Vagina (tissue), 2 donors: Measurements from ENCODE around the gene CCDC69. TPM values are rescaled to one million over a fixed set of nuclear protein-coding genes. Genes with fewer than 3 reads are reported as not detected.
"Not testable (repeated sequence)": the region's sequence is repeated elsewhere in the genome, so short reads cannot be mapped to it uniquely, and the experiment has no call there.

Experiments used
- DNase-seq, 2 donors: peaks; one replicate each; pipeline ENCODE4 v3.0.0-alpha.2; 2017; ENCODE audit errors: extremely low spot score in 2 of 2
- H3K27ac ChIP-seq: fragments of 200-600 bp; sonication (generic); one replicate; pipeline ENCODE4 v1.5.1; 2019
- H3K27me3 ChIP-seq: fragments of 200-600 bp; sonication (generic); one replicate; pipeline ENCODE4 v1.5.1; 2019
- H3K36me3 ChIP-seq, 2 donors: fragments of 200-600 bp; sonication (generic); one replicate each; pipeline ENCODE4 v1.5.1; 2017 to 2019
- H3K4me1 ChIP-seq: fragments of 200-600 bp; sonication (generic); one replicate; pipeline ENCODE4 v1.5.1; 2019
- H3K4me3 ChIP-seq, 2 donors: fragments of 200-600 bp; sonication (generic); 1 replicate in 1 of 2; 2 replicates in 1 of 2; pipeline ENCODE4 v1.5.1; 2016 to 2019
- H3K9me3 ChIP-seq: fragments of 200-600 bp; sonication (generic); one replicate; pipeline ENCODE4 v1.5.1; 2019
- POLR2A ChIP-seq, 2 donors: fragments of 450-650 bp; IDR thresholded peaks; one replicate each; pipeline ENCODE4 v1.6.1; 2017; ENCODE audit warnings: antibody characterized with exemption in 2 of 2, mild to moderate bottlenecking in 2 of 2, moderate library complexity in 2 of 2
- POLR2AphosphoS5 ChIP-seq, 2 donors: sonication (generic); formaldehyde crosslinking; IDR thresholded peaks; one replicate each; pipeline ENCODE4 v1.9.0; 2017; ENCODE audit warnings: antibody characterized with exemption in 2 of 2, mild to moderate bottlenecking in 2 of 2, low read depth in 1 of 2; ENCODE audit not compliant: insufficient read depth in 1 of 2
- intact Hi-C: fragments of 100-400 bp; cut with DNase I; formaldehyde crosslinking; loops from one replicate; pipeline ENCODE4 v1.15.1; 2023
- total RNA-seq: library from RNA; depleted of rRNA; stranded (reverse); fragments of >200 nt; gene quantifications from one replicate; pipeline ENCODE4 v1.2.3, GENCODE V29; 2016
- TF ChIP-seq, protein P1 (sequence below), 3 experiments: fragments of 450-650 bp in 2 of 3; fragments of 200-600 bp in 1 of 3; sonication (generic) in 1 of 3; IDR thresholded peaks; one replicate each; pipeline ENCODE4 v1.5.1; 2017 to 2019; ENCODE audit warnings: antibody characterized with exemption in 3 of 3, mild to moderate bottlenecking in 2 of 3, moderate library complexity in 2 of 3

The CCDC69 gene
- total RNA-seq, 1 donor from 2014 or later, result 84.5 TPM

DNA sequence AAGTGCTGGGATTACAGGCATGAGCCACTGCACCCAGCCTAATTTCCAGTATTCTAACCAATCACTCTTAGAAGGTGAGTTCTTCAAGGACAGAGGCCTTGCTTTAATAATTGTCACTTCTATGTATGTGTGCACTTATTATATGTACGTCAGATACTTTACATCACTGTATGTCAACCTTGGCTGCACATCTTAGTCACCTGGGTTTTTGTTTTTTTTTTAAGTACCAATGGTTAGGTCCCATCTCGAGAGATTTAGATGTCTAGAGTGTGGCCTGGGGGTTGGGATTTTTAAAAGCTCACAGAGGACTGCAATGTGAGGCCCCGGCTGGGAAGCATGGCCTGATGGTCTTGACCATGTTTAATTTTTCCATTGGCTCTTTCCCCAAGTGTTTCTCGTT lies 19.2 kb upstream of the CCDC69 start:
- H3K27ac ChIP-seq, result no peak overlapping the region
- no peak overlapping the region for H3K4me3 ChIP-seq
- no peaks in the 10 kb centered on the region for H3K9me3 ChIP-seq
- H3K27me3 ChIP-seq, result no peaks in the 10 kb centered on the region
- DNase-seq, result no peak
- H3K4me1 ChIP-seq, result no peaks in the 10 kb centered on the region
- H3K36me3 ChIP-seq, result no peaks in the 10 kb centered on the region
- intact Hi-C loops, result no loop called here
- TF ChIP-seq POLR2AphosphoS5 (IDR thresholded peaks at IDR 0.05; ENCODE audit: insufficient read depth in 1 of 2, low read depth in 1 of 2), result no peak
- TF ChIP-seq, protein P1, sequence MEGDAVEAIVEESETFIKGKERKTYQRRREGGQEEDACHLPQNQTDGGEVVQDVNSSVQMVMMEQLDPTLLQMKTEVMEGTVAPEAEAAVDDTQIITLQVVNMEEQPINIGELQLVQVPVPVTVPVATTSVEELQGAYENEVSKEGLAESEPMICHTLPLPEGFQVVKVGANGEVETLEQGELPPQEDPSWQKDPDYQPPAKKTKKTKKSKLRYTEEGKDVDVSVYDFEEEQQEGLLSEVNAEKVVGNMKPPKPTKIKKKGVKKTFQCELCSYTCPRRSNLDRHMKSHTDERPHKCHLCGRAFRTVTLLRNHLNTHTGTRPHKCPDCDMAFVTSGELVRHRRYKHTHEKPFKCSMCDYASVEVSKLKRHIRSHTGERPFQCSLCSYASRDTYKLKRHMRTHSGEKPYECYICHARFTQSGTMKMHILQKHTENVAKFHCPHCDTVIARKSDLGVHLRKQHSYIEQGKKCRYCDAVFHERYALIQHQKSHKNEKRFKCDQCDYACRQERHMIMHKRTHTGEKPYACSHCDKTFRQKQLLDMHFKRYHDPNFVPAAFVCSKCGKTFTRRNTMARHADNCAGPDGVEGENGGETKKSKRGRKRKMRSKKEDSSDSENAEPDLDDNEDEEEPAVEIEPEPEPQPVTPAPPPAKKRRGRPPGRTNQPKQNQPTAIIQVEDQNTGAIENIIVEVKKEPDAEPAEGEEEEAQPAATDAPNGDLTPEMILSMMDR (IDR thresholded peaks at IDR 0.05), result no peak
- no peak for TF ChIP-seq POLR2A (IDR thresholded peaks at IDR 0.05)

DNA sequence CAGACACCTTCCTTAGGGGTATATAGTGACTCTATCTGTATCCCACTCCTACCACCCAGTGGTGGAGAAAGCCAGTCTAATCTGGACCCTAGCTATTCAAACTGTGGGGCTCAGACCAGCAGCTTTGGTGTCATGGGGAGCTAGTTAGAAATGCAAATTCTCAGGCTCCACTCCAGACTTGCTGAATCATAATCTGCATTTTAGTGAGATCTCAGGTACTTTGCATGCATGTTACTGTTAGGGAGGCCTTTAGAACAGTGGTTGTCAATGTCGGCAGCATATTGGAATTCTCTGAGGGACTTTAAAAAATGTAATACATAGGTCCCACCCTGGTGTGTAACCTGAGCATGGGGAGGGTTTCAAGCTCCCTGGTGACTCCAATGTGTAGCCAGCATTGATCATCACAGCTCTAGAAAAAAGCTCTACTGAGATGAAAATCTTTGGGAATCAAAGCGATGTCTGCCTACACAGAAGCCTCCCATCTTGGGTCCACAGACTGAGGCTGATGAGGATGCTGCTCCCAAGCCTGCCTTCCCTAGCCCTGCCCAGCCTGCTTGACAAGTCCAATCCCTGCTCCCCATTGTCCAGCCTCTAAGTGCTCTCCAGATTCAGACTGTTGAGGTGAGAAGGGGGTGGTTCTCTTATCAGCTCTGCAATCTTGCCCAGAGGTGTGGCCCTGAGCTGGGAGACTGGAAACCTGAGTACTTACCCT lies 17.2 kb upstream of the CCDC69 start:
- H3K36me3 ChIP-seq, result no peaks in the 10 kb centered on the region
- H3K27ac ChIP-seq, result no peak overlapping the region
- no peak for DNase-seq
- H3K4me1 ChIP-seq, result no peaks in the 10 kb centered on the region
- TF ChIP-seq, protein P1 (IDR thresholded peaks at IDR 0.05), result no peak
- TF ChIP-seq POLR2AphosphoS5 (IDR thresholded peaks at IDR 0.05; ENCODE audit: insufficient read depth in 1 of 2, low read depth in 1 of 2), result no peak
- TF ChIP-seq POLR2A (IDR thresholded peaks at IDR 0.05), result no peak
- intact Hi-C loops, result no loop called here
- no peaks in the 10 kb centered on the region for H3K9me3 ChIP-seq
- no peak overlapping the region for H3K4me3 ChIP-seq
- H3K27me3 ChIP-seq, result no peaks in the 10 kb centered on the region

DNA sequence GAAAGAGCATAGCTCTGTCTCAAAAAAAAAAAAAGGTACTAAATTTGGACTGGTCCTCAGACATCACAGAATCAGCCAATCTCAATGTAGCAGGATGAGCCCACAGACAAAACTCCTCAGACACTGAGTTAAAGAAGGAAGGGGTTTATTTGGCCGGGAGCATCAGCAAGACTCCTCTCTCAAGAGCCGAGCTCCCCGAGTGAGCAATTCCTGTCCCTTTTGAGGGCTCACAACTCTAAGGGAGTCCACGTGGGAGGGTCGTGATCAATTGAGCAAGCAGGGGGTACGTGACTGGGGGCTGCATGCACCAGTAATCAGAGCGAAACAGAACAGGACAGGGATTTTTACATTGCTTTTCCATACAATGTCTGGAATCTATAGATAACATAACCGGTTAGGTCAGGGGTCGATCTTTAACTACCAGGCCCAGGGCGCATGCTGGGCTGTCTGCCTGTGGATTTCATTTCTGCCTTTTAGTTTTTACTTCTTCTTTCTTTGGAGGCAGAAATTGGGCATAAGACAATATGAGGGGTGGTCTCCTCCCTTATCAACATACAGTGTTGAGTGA lies 16.5 kb upstream of the CCDC69 start:
- H3K27ac ChIP-seq, H3K9me3 ChIP-seq, DNase-seq, H3K4me3 ChIP-seq, H3K4me1 ChIP-seq, H3K36me3 ChIP-seq, H3K27me3 ChIP-seq, intact Hi-C loops: not testable (repeated sequence)

DNA sequence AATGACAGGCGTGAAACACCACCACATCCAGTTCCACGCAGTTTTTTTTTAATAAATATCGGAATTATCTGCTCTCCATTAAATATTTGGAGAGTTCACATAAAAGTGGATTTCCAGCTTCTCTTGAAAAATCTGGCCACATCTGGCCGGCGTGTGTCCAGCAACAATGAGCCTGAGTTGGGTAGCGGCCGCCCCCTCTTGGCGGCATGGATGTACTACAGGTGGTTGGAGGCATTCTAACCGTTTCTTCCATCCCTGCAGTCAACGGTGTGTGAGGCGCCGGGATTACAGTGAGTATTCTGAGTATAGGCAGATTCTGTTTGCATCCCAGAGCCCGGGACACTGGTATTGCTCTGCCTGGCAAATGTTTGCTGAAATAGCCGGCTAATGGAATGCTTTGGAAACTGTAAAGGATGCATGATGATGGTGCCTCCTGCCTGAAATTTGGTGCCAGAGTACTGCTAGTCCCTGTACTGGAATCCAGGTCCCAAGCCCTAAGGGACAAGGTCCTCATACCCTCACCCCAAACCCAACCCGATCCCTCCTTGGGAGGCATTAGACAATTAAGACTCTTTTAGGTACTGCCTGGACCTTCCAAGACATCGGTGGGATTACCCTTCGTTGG lies 15.5 kb upstream of the CCDC69 start:
- peak overlapping the region in 1 of 2 donors; percentile 34 for H3K4me3 ChIP-seq
- DNase-seq, result no peak
- intact Hi-C loops, result no loop called here

DNA sequence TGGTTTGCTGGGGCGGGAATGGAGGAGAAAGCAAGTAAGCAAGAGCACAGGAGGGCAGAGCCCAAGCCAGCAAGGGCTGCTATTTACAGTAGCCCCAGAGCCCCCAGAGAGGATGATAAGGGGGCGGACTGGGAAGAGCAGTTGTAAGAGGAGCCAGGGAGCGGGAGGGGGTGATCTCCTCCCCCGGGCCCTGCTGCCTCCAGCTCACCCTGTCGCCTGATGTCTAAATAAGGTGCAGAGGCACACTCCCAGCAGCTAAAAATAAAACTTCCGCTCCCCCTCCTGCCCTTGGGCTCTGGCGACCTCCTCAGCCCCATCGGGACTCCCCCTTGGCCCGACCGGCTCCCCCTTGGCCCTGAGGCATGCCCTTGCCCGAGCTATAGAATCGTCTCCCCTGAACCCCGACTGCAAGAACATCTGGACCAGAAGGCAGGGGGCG lies 14.4 kb upstream of the CCDC69 start:
- no peak for DNase-seq
- intact Hi-C loops, result no loop called here
- Histone ChIP-seq H3K4me1 (peaks cover 12% of the 10 kb centered on the region), H3K27ac (peak overlapping the region; percentile 4), H3K36me3 (no peaks in the 10 kb centered on the region), H3K4me3 (peak overlapping the region in 1 of 2 donors; percentile 34), H3K27me3 (no peaks in the 10 kb centered on the region), H3K9me3 (no peaks in the 10 kb centered on the region)
- TF ChIP-seq, protein P1 (IDR thresholded peaks at IDR 0.05), result no peak
- TF ChIP-seq POLR2A (IDR thresholded peaks at IDR 0.05) (no peak), POLR2AphosphoS5 (IDR thresholded peaks at IDR 0.05; ENCODE audit: insufficient read depth in 1 of 2, low read depth in 1 of 2) (peak in 1 of 2 donors; percentile 34)

More for the DNA sequence above, 15.5 kb upstream of the CCDC69 start:
- Histone ChIP-seq H3K27ac (no peak overlapping the region), H3K27me3 (no peaks in the 10 kb centered on the region), H3K9me3 (no peaks in the 10 kb centered on the region), H3K4me1 (peaks cover 8% of the 10 kb centered on the region), H3K36me3 (no peaks in the 10 kb centered on the region)
- TF ChIP-seq, protein P1 (IDR thresholded peaks at IDR 0.05), result peak in 2 of 3 experiments; percentile 21 to 81
- no peak for TF ChIP-seq POLR2A (IDR thresholded peaks at IDR 0.05)
